NOMO-1 treated with dmso at 0.1 percent for 144 hours (cell line): Measurements from ENCODE around the gene SMARCD1.
A peak's percentile ranks its signal among the peaks of the same experiment; 100 is the strongest.

ENCODE experiments used
- DNase-seq: peaks from one replicate; lab custom pipeline; 2025; ENCODE audit not compliant: unreplicated experiment; lab: John Stamatoyannopoulos, UW

The SMARCD1 gene

DNA sequence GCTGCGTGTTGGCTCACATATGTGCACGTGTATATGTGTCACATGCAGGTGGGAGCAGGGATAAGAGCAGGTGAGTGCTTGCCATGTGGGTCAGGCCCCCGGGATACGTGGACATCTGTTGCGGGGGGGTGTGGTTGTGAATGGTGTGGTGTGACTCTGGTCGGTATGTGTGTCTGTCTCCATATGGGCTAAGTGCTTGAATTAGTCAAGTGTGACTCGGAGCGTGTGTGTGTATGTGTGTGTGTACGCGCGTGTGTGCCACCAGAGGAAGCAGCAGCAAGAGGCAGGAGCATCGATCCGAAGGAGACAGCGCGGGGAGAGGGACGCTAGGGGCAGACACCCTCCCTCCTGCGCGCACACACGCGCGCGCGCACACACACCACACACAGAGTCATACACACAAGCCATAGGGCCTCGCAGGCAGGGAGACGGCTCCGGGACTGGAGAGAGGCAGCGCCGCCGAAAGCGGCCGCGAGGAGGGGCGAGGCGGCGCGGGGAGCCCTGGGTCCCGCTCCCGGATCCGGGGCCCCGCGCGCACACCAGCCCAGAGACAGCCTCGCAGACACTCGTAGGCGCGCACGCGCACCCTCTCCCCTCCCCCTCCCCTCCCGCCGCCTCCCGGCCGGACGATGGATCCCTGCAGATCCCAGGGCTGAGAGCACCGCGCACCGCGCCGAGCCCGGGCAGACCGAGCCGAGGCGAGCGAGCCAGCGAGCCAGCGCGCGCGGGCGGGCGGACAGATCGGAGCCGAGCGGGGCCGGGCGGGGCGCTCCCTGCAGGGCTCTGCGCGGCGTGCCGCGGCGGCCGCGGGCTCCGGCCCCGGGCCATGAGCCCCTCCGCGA is 27.9 kb upstream of the SMARCD1 start, which contains the start of gene ASIC1:
Gene ASIC1, plus strand, starts transcription at position 597 of the 842 bp plus-strand sequence. CDS start 1,171 bp downstream, outside the sequence.
- DNase-seq = peak; percentile 24

DNA sequence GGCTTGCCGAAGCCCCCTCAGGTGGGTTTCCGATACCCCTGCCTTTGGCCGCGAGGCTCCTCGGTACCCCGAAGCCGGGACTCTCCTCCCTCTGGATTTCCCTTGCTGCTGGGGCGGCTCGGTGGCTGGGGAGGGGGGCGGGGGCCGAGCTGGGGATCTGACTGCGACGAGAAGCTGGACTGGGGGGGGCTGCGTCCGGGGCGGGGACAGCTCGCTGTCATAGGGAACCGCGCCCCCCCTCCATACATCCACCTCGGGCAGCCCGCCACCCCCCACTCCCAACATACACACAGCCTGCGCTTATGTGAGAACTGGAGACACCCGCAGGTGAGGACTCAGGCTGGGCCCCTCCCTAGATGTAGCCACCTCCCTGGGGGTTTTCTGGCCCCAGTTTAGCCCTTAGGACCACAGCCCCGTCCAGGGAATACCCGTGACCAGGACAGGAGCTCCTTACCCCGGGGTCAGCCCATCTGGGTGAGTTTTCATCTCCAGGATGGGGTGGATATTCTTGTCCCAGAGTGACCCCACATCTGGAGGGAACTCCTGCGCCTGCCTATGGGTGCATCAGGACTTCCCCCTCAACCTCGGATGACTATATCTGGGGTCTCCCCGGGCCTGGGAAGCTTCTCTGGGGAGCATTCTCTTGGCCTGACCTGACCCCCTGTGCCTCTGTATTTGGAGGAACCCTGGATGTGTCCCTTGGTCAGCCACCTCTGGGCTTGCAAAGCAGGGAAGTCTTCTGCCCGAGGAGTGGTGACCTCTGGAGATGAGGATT is 27.1 kb upstream of the SMARCD1 start:
- no peak for DNase-seq

DNA sequence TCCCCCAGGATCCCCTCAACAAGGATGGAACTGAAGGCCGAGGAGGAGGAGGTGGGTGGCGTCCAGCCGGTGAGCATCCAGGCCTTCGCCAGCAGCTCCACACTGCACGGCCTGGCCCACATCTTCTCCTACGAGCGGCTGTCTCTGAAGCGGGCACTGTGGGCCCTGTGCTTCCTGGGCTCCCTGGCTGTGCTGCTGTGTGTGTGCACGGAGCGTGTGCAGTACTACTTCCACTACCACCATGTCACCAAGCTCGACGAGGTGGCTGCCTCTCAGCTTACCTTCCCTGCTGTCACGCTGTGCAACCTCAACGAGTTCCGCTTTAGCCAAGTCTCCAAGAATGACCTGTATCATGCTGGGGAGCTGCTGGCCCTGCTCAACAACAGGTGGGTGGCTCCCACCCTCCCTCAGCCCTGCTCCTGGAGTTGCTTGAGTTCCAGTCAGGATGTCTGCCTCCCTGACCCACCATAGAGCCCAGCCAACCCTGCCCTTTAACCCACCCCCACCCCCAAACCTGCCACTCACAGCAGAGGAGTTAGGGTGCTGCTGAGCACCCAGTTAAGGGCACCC is 26.3 kb upstream of the SMARCD1 start:
- DNase-seq = no peak

DNA sequence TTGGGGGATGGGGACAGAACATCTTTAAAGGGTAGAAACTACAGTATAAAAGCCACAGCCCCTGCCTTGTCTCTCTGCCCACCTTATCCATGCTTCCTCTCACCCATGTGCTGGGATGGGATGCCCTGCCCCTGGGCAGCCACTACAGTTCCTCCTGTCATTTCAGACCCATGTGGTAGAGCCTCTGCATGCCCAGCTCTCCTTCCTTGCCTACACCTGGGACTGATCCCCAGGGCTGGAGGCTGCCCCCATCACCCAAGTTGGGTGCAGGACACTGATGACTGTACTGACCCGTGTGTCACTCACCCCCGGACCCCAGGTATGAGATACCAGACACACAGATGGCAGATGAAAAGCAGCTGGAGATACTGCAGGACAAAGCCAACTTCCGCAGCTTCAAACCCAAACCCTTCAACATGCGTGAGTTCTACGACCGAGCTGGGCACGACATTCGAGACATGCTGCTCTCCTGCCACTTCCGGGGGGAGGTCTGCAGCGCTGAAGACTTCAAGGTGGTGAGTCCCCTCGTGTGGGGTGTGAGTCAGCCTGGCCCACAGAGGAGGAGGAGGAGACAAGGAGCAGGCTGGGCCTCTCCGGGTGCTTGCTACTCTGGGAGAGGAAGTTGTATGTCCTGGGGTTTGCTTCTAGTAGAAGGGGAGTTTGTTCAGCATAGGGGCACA is 25.6 kb upstream of the SMARCD1 start:
- no peak for DNase-seq

DNA sequence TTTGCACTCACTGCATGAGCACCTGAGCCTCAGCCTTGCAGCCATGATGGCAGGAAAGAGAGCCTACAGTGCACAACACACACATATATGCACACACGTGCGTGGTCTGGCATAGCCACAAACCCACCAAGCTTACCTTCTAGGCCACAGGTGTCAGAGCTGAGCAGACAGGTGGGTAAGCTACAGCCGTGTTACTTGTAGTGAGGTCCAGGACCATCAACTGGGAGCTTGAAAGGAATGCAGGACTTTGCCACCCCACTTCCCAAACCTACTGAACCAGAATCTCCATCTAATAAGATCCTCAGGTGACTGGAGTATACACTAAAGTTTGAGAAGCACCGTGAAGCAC is 25.0 kb upstream of the SMARCD1 start:
- no peak for DNase-seq

DNA sequence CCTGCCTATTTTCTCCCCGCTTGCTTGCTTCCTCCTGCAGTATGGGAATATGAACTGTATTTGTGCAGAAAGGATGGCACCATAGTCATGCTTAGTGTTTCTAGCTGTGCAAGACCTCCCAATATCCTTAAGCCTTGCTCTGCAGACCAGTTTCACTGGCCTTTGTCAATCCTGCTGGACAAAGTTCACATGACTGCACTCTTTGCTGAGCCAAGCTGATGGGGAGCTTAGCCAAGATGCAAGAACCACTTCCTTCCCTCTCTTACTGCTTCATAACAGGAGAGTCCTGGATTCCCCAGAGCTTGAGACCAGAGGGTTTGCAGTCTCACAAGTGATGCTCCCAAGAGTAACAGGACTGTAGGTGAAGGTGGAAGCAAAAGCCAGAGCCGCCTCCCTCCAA is 24.0 kb upstream of the SMARCD1 start:
- no peak for DNase-seq

DNA sequence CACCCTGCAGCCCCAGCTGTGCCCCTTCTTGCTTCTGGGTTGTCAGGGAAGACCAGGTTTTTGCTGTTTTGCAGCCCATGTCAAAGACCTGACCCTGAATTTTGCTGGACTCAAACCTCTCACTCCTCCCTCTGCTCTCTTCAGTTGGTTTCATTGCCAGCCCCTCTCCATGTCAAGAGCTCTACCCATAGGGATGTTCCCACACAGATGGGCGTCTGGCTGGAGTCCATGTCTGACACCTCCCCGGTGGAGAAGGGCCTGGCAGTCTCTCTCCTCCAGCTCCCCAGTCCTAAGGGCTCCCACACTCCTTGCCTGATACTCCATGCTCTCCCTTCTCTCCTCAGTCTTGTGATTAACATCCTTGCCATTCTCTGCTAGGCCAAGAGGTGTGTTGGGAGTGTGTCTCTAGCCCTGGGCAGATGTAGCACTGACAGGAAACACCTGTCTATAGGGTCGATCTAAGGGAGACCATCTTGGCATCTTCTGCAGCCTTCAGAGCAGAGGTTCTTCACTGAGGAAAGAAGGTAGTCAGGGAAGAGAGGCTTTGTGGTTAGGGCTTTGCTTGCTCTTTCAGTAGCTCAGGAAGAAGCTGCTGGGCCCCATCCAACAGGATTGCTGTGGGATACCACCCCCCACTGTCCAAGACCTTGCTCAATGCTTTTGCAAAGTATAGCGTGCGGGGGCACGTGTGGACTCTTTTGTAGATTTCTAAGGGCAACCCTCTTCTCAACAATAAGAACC is 23.0 kb upstream of the SMARCD1 start:
- DNase-seq = no peak

DNA sequence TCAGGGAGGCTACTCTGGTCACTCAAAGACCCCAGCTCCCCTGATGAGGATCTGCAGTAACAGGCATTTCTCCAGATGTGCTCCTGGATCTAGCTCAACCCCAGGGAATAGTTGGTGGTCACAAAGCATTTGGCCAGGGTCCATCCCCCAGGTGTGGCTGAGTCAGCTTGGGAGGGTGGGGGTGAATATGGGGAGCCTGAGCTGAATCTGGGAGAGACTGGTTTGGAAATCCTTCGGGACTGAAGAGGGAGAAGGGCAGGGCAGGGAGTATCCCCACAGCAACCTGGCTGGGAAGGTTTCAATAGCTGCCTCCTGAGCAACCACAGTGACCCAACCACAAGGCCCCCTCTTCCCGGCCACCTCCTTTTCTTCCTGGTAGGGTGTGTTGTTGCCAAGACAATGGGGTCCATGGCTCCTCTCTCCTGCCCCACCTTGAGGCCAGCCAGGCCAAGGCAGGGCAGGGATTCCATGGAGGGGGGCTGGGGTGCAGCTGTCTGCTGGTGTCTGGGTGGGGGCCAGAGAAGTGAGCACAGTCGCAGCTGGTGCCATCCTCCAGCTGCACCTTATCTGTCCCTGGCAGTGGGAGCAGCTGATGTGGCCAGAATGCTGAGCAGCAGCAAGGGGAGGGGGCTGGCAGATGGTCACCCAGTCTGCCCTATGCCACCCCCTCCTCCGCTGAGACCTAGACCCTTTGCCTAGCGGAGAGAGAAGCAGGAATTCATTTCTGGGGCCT is 22.2 kb upstream of the SMARCD1 start:
- no peak for DNase-seq

DNA sequence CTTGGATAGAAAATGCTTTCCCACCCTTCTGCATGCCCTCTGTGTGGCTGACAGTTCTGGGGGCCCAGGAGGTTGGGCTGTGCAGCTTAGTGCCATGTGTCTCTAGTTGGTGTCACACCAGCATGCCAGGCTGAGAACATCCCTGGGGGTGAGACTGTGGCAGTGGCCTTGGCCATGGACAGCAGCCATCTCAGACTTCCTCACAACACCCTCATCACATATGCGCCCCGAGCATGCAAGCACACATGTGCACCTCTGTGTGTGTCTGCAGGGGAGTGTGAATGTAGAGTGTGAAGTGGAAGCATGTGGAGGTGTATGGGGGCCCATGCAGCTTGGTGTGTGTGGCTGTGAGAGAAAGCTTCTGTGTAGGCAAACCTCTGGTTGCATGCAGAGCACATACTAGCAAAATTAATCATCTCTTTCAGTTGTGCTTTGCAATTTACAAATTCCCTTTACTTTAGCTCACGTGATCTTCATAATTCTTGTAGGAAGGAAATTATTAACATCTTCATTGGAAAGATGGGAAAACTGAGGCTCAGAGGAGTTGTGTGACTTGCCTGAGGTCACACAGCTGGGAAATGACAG is 19.3 kb upstream of the SMARCD1 start:
- no peak for DNase-seq

DNA sequence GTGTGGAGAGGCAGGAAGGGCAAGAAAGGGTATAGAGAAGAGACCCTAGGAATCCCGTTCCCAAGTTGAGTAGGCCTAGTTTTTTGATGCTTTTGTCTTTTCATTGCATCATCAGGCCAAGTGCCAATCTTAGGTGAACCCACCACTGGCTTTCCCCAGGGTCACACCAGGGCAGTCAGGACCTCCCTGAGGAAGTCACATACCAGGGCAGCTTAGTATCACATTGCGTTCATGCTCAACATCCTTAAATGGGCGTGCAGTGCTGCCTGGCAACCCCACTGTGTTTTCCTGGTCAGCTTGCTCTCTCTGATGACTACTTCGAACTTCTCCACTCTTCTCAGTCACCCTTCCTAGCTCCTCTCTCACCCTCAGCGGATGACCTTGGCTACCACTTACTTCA is 18.7 kb upstream of the SMARCD1 start:
- DNase-seq = no peak

DNA sequence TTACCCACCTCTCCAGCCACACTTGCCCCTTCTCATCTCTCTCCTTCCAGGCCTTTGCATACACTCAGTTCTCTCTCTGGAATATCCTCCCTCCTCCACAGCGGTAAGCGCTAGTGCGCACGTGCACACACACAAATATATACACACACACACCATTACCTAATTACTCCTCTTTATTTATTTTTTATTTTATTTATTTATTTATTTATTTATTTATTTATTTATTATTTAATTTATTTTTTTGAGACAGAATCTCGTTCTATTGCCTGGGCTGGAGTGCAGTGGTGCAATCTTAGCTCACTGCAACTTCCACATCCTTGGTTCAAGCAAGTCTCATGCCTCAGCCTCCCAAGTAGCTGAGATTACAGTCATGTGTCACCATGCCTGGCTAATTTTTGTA is 16.1 kb upstream of the SMARCD1 start:
- no peak for DNase-seq

DNA sequence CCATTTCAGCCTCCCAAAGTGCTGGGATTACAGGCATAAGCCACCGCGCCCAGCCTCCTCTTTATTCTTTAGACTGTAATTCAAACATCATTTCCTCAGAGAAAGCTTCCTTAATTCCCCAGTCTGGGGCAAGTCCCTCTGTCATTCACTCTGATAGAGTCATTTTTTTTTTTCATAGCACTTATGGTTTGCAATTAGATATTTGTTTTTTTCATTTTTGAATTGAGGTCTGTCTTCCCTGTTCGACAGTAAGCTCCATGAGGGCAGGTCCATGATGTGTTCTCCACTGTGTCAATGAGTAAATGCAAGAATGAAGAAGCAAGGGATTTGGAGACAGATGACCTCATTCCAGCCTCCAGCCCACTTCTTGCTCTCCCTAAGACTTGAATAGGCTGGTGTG is 15.6 kb upstream of the SMARCD1 start:
- DNase-seq = no peak

DNA sequence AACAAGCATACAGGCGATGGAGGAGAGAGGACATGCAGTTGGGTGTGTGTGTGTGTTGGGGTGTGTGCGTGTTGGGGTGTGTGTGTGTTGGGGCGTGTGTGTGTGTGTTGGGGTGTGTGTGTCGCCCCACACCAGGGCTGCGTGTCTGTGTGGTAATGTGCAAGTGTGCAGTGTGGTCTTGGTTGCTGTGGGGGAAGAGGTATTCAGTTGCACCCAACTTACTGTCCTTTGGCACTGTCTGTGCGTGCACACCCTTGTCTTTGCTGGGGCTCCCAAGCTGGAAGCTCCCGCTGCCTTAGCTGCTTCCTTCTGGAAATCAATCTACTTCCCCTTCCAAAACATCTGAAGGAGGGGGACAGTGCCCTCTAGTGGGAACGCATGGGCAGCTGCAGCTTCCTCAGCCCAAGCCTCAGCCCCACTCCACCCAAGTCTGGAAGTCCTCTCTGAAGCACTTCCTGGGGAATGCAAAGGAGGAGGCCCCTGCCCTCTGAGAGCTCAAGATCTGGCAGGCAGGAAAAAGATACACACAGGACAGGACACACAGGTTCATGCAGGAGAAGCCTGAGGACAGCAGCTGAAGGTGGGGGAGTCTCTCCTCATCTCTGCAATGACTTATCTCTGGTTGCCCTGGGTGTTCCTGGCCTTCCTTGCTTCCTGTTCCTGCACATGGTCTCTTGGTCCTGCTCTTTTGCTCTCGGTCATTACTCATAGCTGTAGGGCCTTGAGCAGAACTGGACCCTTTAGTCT is 14.7 kb upstream of the SMARCD1 start:
- DNase-seq = peak; percentile 47

DNA sequence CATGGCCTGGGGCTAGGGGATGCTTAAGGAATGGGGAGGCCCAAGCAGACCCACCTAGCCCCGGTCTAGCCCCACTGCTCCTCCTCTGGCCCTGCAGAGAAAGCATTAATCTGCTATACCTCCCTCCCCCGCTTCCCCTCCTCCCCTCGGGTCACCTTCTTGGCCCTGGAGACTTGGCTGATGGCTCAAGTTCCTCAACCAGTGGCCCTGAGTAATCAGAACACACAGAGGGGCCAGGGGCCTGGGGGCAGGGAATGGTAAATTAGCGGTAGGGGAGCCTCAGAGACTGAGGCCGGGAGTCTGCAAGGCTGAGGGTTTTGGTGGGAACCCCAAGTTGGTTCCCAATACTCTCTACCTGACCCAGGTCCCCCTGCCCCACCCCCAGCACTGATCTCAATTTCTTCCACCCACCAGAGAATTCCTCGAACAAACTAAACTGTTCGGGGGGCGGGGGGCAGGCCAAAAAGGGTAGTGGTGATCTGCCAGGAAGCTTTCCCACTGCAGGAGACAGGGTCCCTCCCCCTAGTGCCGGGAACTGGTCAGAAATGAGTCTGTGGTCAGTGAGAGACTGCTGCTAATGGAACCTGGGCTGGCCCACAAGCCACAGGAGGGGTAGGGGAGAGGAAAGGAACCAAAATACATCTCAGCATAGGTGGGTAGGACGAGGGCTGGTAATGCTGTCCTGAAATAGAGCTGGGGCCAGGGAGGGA is 12.8 kb upstream of the SMARCD1 start:
- DNase-seq = no peak

DNA sequence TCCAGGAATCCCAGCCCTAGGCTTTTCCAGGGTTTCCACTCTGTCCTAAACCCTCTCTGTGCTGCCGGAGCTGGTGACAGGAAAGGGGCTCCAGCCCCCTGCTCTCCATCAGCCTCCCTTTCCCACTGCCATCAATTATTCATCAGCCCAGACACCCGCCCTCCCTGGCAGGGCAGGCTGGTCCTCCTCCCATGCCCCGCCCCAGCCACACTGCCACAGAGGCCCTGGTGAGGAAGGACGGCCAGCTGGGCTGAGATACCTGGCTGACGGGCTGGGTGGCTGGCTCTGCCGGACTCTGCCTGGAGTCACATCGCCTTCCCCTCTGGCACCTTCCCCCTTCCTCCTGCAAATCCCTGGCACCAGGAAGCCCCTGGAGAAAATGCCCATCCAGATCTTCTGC is 11.9 kb upstream of the SMARCD1 start:
- DNase-seq = no peak

DNA sequence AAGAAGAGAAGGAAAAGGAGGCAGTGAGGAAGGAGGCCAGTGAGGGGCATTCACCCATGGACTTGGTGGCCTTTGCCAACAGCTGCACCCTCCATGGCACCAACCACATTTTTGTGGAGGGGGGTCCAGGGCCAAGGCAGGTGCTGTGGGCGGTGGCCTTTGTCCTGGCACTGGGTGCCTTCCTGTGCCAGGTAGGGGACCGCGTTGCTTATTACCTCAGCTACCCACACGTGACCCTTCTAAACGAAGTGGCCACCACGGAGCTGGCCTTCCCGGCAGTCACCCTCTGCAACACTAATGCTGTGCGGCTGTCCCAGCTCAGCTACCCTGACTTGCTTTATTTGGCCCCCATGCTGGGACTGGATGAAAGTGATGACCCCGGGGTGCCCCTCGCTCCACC is 11.4 kb upstream of the SMARCD1 start:
- no peak for DNase-seq

DNA sequence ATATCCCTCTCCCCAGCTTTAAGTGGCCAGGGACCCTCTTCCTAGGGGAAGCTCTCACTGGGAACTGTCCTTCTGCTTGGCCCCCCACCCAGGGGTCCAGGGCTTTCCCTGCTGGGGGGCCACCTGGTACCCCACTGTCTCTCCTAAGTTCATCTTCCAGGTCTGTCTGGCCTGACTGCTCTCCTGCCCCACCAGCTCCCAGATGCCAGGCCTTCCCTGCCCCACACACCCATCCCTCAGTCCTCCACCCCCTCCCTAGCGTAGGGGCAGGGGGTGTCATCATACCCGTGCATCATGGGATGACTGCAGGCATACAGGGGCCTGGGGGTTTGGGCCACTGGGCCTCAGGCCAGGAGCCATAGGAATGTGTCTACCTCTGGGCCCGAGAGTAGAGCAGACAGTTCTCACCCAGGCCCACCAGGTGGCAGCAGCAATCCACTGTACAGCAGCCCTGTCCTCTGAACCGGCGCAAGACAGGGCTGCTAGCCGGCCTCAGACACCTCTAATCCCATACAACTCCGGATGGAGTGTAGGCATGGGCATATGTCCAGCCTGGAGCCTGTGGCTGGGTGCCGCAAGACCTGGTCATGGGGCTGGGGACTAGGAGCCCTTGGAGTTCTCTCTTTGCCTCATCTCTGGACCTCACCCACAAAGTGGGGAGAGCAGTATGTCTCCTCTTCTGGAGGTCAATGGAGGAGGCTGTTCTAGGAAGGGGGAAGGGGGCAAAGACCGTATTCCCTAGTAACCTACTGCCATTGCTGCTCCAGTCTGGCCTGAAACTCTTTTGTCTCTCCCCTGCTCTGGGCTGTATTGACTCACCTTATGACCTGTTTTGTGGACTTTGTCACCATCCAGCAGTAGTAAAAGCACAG is 10.0 kb upstream of the SMARCD1 start:
- DNase-seq = peak; percentile 48

DNA sequence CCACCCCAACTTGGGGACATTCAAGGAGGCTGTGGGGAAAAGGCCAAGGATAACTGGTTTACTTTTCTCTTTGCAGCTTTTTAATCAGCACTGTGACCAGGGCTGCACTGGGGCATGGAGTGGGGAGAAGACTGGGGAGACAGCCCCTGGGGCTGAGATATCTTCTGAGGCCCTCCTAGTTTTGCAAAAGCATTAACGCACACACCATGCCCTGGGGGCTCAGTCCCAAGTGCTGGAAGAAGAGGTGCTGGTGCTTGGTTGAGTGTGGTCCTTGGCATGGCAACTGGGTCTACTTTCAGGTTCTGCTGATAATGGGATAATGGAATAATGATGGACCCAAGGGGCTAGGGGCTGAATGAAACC is 9.4 kb upstream of the SMARCD1 start:
- DNase-seq = no peak
